GM19463 (cell line): ENCODE results near the gene MRTFB.

ENCODE experiments used
- ATAC-seq: cut with Tn5 transposase; IDR thresholded peaks from one replicate; pipeline ENCODE4 v1.9.1; 2021; ENCODE audit warnings: mild to moderate bottlenecking, moderate library complexity; ENCODE audit not compliant: unreplicated experiment

MRTFB gene

GRCh38 chr16:14223632-14224031 lies 152.5 kb downstream of the MRTFB start:
- ATAC-seq = no peak

DNA sequence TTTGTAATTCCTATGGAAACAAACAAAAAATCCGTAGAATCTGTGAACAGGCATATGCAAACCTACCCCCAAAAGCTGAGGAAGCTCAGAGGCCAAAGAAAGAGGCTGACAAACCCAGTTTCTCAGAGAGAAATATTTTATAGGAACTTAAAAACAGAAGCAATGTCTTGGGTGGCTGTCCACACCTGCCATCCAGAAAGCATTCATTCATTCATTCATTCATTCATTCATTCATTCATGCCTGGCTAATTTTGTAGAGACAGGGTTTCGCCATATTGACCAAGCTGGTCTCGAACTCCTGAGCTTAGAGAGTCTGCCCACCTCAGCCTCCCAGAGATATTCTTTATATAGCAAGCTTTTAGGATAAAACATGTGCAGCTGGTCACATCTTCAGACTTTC lies 154.3 kb downstream of the MRTFB start:
- ATAC-seq = no peak

GRCh38 chr16:14232106-14232864 lies 161.2 kb downstream of the MRTFB start:
- no peak for ATAC-seq

DNA sequence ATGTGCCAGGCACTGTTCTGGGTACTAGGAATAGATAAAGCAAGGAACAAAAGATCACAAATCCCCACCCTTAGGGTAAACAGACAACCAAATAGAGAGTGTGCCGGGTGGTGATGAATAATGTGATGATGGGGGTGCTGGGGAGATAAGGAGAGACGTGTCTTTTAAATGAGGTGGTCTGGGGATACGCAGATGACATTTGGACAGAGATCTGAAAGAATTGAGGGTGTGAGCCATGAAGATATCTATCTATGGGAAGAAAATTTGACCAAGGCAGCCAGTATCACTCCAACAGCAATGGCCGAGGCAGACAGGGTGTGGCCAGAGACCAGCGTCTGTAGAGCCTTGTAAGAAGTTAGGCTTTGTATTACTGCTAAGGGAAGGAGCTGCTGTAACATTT lies 165.3 kb downstream of the MRTFB start:
- no peak for ATAC-seq

DNA sequence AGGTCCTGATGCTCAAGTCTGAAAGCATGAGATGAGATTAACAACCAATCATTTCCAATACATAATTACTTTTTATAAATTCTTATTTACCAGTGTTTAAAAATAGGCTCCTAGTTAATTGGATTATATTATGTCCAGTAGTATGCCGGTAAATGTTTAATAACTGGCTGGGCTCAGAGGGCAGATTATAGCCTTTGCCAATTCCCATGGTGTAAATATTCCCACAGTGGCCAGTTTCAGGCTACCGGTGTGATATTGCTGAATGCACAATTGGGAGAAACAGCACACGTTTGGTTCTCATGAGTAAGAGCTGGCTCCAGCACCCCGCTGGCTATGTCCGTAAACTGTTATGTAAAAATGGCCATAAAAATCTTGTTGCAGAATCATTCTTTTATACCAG lies 167.6 kb downstream of the MRTFB start:
- no peak for ATAC-seq

DNA sequence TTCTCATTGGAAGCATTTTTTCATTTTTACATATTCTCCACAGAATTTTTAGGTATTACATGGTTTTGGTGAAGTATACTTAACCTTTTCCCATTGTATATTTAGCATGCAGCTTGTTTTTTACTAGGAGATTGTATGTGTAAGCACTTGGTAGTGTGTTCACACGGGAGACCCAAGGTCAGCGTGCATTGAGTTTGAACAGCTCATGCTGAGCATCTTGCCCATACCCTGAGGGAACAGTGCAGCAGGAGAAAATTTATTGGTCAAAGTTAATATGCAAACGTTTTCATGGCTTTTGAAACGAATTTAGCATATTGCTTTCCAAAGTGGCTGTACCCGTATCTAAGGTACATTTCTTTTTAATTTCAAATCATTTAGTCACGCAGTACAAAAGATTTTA lies 168.7 kb downstream of the MRTFB start:
- ATAC-seq = no peak

- no peak for ATAC-seq
These were observed 169.2 kb downstream of the MRTFB start for GRCh38 chr16:14240219-14240843.

- no peak for ATAC-seq
These were observed 169.8 kb downstream of the MRTFB start for GRCh38 chr16:14240964-14241363.

- no peak for ATAC-seq
These were observed 170.5 kb downstream of the MRTFB start for GRCh38 chr16:14241631-14242030.

DNA sequence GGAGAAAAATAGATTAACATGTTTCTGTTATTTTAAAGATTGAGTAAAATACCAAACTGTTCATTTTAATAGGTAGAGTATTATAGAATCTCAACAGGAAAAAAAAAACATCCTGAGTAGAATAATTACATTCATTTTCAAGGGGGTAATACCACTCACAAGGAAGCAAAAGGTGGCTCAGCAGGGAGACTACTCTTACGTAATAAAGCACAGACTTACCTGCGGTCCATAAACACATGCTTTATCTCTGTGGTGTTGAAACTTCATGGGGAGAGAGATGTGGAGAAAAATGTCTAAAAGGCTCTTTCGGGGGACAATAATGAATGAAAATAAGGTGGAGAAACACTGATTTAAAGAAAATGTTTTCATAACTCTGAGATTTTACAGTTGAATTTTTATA lies 171.7 kb downstream of the MRTFB start:
- ATAC-seq = no peak

GRCh38 chr16:14244196-14245010 lies 173.3 kb downstream of the MRTFB start:
- ATAC-seq = no peak

DNA sequence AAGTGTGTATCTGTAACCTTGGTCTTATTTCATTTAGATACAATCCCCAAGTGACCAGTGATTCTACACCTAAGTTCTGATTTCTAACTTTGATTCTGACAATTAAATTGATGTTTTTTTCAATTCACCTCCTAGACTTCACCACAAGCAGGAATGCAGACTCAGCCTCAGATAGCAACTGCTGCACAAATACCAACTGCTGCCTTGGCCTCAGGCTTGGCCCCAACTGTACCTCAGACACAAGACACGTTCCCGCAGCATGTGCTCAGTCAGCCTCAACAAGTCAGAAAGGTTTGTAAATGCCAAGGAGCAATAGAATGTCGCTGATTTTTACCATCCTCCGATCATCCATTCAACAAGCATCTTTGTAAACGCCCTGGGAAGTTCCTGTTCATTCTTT lies 177.7 kb downstream of the MRTFB start:
- ATAC-seq = no peak

DNA sequence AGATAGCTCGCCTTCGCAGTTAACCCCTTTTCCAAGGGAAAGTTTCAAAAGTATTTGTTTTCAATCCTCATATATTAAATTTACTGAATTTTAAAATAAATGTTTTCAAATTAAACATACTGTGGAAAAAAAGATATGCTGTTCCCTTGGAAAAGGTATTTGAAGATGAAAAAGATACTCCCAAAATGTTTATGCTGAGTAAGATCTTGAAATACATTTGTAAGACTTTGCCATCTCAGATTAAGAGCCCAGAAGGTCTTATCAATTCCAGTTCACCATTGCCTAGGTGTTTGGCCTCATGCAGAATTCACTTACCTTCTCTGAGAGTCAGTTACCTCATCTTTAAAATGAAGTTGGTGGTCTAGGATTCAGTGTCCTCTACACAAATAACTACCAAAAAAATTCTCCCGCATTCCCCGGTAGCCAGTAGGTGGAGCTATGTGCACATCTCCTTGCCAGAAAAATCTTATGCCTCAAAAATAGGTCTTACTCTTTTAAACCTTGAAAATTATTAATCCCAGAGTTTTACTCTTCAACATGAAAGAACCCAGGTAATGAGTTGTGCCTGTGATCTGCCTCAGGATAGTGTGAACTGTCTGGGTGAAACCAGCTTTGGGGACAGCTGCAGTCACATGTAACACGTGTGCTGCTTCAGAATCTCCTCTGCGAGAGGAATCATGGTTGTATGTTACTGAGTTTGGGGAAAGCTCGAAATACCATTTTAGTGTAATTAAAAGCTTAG lies 178.3 kb downstream of the MRTFB start:
- ATAC-seq = no peak

DNA sequence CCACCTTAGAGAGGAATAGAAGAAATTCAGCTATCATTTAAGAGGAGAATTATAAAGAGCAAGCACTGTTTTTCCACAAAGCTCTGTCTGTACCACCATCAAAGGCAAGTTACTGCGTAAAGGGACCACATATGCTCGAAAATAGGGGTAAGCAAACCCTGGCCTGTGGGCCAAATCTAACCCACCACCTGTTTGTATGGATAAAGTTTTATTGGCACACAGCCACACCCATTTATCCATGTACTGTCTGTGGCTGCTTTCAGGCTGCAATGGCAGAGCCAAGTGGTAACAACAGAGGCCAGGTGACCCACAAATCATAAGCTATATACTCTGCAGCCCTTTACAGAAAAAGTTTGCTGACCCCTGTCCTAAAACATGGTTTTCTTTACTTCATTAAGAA lies 180.3 kb downstream of the MRTFB start:
- ATAC-seq = no peak

- ATAC-seq = no peak
These were observed 181.7 kb downstream of the MRTFB start for GRCh38 chr16:14252860-14253259.

DNA sequence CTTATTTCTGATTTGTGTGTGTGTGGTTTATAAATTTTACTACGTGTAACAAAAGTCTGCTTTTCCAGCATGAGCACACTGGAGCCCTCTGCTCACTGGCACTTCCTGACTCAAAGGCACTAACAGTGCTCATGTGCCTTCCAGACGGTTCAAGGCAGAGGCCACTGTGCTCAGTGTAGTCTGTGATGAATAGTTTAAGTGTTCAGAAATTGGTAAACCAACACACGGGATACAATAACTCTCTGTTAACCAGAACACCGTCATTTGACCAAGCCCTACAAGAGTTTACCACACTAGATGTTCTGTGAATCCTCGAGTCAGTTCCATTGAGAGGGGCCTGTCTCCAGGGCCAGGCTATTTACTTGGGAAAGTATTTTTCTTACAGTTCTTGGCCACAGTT lies 191.9 kb downstream of the MRTFB start:
- no peak for ATAC-seq

DNA sequence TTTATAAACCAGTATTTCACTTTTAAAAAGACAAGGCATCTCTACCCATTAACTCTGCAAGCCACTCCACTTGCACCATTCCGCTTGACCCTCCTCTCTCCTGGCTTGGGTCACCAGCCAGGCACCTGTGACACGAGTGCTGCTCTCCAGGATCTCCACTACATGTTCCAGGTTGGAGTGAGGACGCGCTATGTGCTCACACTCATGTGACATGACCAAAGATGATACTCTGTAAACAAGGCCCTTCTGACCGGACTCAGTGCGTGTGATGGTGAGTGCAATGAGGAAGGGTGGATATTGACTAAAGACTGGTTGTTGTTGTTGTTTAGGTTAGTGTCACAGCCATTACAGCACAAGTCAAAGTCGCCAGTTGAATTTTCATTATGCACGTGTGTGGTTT lies 192.7 kb downstream of the MRTFB start:
- ATAC-seq = no peak

DNA sequence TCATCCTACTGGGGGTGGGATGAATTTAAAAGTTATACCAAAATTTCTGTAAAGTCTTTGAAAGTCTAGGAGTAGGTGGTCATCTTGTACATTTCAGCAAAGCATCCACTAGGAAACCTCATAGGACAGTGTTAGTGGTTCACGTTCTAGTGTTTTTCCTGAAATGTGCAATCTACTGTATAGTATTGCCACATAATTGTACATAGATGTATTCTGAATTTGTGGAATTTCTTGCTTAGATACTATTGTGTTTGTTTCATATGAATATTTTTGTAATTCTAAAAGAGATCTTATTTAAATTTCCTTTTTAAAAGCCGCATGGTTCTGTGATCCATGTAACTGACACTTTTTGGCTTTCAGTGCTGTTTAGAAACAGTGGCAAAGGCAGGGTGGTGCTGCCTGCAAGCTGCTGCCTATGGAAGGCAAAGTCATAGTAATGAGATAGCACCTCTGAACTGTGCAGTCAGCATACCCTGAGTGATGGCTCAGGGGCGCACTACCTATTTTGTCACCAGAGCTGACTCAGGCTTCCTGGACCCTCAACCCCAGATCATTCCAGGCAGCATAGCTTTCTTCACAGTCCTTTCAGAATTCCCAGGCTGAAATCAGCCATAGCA lies 193.3 kb downstream of the MRTFB start:
- ATAC-seq = no peak

DNA sequence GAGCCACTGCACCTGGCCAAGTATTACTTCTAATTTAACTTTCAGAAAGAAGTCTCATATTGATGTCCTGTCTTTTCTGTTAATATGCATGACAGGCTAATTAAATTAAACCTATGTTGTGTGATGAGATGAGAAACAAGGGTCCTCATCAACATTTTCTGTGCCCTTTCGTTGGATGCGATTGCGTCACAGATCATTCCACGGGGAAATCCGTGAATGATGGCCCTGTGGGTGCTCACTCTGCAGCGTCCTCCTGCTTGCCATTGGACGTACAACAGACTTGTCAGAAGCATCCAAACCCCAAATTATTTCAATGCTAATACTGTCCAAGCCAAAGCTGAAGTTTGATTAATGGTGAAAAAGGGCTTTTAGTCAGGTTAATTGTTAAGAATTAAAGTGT lies 197.0 kb downstream of the MRTFB start:
- ATAC-seq = no peak

GRCh38 chr16:14275934-14276333 lies 204.8 kb downstream of the MRTFB start:
- ATAC-seq = no peak

- no peak for ATAC-seq
These were observed 207.6 kb downstream of the MRTFB start for GRCh38 chr16:14278749-14279148.
